HepG2 (cell line): ENCODE results near the gene WFDC9. TPM values are rescaled to one million over a fixed set of nuclear protein-coding genes. Genes with fewer than 3 reads are reported as not detected.

Experiments
- ATAC-seq: fragments of 200-7000 bp; cut with Tn5 transposase; 3 replicates; pipeline ENCODE4 v1.9.1; 2020; ENCODE audit warnings: mild to moderate bottlenecking, moderate library complexity
- BruUV-seq: library from RNA; stranded (reverse); fragments of 400-500 nt; replicated peaks from 2 replicates; lab custom pipeline; 2021; lab: Mats Ljungman, UMichigan
- CTCF ChIA-PET: fragments of 300-600 bp; formaldehyde crosslinking; extraction: SDS; loops from one replicate; lab custom pipeline; 2021; ENCODE audit warnings: low total read pairs, inconsistent platforms, low intra/inter-chr PET ratio; lab: Yijun Ruan, JAX
- POLR2A ChIA-PET: fragments of 350-600 bp; sonication (Branson Sonifier 250); formaldehyde crosslinking; loops from one replicate; lab custom pipeline; 2020; ENCODE audit warnings: antibody characterized with exemption, inconsistent platforms; lab: Yijun Ruan, JAX
- DNase-seq: peaks from one replicate; pipeline ENCODE4 v3.0.0-alpha.2; 2015; ENCODE audit warnings: low spot score
- FAIRE-seq: peaks from 3 replicates; lab custom pipeline; 2011; peaks lifted over from hg19 to GRCh38; lab: Jason Lieb, UNC
- H2AFZ ChIP-seq: one replicate; pipeline ENCODE4 v1.6.1; 2011; ENCODE audit warnings: low read length, inconsistent platforms
- H3K27ac ChIP-seq: fragments of 300-600 bp; 3 replicates; pipeline ENCODE4 v1.8.0; 2011; ENCODE audit warnings: mixed run types, mild to moderate bottlenecking, mixed read lengths, low read length, inconsistent platforms; ENCODE audit not compliant: insufficient read depth; ENCODE audit errors: extremely low read length
- H3K27me3 ChIP-seq, 2 experiments: fragments of 200-600 bp in 1 of 2; 2 replicates in 1 of 2; 3 replicates in 1 of 2; pipeline versions ENCODE4 v1.6.0 to v1.8.0; 2011; ENCODE audit warnings: low read length in 2 of 2, mild to moderate bottlenecking in 2 of 2, moderate library complexity in 2 of 2, inconsistent platforms in 1 of 2; ENCODE audit not compliant: insufficient read depth in 2 of 2, control insufficient read depth in 1 of 2
- H3K36me3 ChIP-seq, 2 experiments: fragments of 200-600 bp in 1 of 2; replicated peaks in 1 of 2; 2 replicates in 1 of 2; 3 replicates in 1 of 2; pipeline versions ENCODE4 v1.5.1 to v1.8.0; 2011; ENCODE audit warnings: low read length in 2 of 2, inconsistent platforms in 1 of 2; ENCODE audit not compliant: insufficient read depth in 2 of 2, control insufficient read depth in 1 of 2
- H3K4me1 ChIP-seq: 2 replicates; pipeline ENCODE4 v1.5.1; 2012; ENCODE audit warnings: low read length, inconsistent platforms; ENCODE audit not compliant: insufficient read depth
- H3K4me2 ChIP-seq: 2 replicates; pipeline ENCODE4 v1.6.0; 2011; ENCODE audit warnings: low read depth, low read length, inconsistent platforms
- H3K4me3 ChIP-seq, 3 experiments: fragments of 200-600 bp in 1 of 3; sonication (generic), shearing (Covaris generic) in 1 of 3; replicated peaks in 1 of 3; 2 replicates each; pipeline ENCODE4 v1.5.1; 2011 to 2016; ENCODE audit warnings: low read length in 3 of 3, inconsistent platforms in 2 of 3, low read depth in 2 of 3, mild to moderate bottlenecking in 2 of 3, control low read depth in 1 of 3, mixed read lengths in 1 of 3; ENCODE audit not compliant: insufficient read depth in 1 of 3
- H3K79me2 ChIP-seq: one replicate; pipeline ENCODE4 v1.6.1; 2011; ENCODE audit warnings: low read length, inconsistent platforms; ENCODE audit not compliant: insufficient read depth
- H3K9ac ChIP-seq: 2 replicates; pipeline ENCODE4 v1.6.0; 2011; ENCODE audit warnings: mild to moderate bottlenecking, low read depth, low read length, inconsistent platforms; ENCODE audit not compliant: insufficient read depth
- H3K9me3 ChIP-seq: 2 replicates; pipeline ENCODE4 v1.5.1; 2012; ENCODE audit warnings: mild to moderate bottlenecking, low read length
- H4K20me1 ChIP-seq: 2 replicates; pipeline ENCODE4 v1.6.0; 2011; ENCODE audit warnings: inconsistent platforms, mild to moderate bottlenecking, low read length, moderate library complexity; ENCODE audit not compliant: insufficient read depth
- ASH2L ChIP-seq: fragments of 300-600, 200-600 bp; sonication (generic); IDR thresholded peaks from 2 replicates; pipeline ENCODE4 v1.7.0; 2017; ENCODE audit warnings: low read depth, mild to moderate bottlenecking, moderate library complexity, mixed read lengths, low read length; ENCODE audit not compliant: insufficient read length
- ATAD3A ChIP-seq: sonication (generic); formaldehyde crosslinking; IDR thresholded peaks from 2 replicates; pipeline ENCODE4 v1.4.0; 2020; ENCODE audit warnings: missing genetic modification reagents
- FOXK2 ChIP-seq: fragments of 450-650 bp; IDR thresholded peaks from 2 replicates; pipeline ENCODE4 v1.6.1; 2016
- HOMEZ ChIP-seq: IDR thresholded peaks from 2 replicates; pipeline ENCODE4 v1.6.1; 2016; ENCODE audit warnings: low read depth
- HOXA7 ChIP-seq: sonication (generic); formaldehyde crosslinking; IDR thresholded peaks from 2 replicates; pipeline ENCODE4 v1.8.1; 2022; ENCODE audit warnings: mild to moderate bottlenecking, missing genetic modification reagents, moderate library complexity
- PHB2 ChIP-seq: fragments of 450-650 bp; IDR thresholded peaks from 2 replicates; pipeline ENCODE4 v1.6.1; 2018; ENCODE audit not compliant: partially characterized antibody
- REL ChIP-seq: sonication (generic); formaldehyde crosslinking; conservative IDR thresholded peaks from 2 replicates; pipeline ENCODE4 v1.8.0; 2022; ENCODE audit warnings: mild to moderate bottlenecking, missing genetic modification reagents, moderate library complexity
- SMARCC2 ChIP-seq: fragments of 450-650 bp; IDR thresholded peaks from 2 replicates; pipeline ENCODE4 v1.6.1; 2017; ENCODE audit warnings: antibody characterized with exemption, mild to moderate bottlenecking
- TERF1 ChIP-seq: sonication (generic); formaldehyde crosslinking; IDR thresholded peaks from 2 replicates; pipeline ENCODE4 v1.8.0; 2022; ENCODE audit warnings: mild to moderate bottlenecking, missing genetic modification reagents, moderate library complexity
- ZC3H13 ChIP-seq: sonication (generic); formaldehyde crosslinking; IDR thresholded peaks from 2 replicates; pipeline ENCODE4 v1.8.1; 2023; ENCODE audit warnings: mild to moderate bottlenecking, missing genetic modification reagents, moderate library complexity
- ZHX1 ChIP-seq: sonication (generic); formaldehyde crosslinking; IDR thresholded peaks from 2 replicates; pipeline ENCODE4 v1.8.1; 2022; ENCODE audit warnings: low read depth, mild to moderate bottlenecking, missing genetic modification reagents
- ZNF3 ChIP-seq: IDR thresholded peaks from 2 replicates; pipeline ENCODE4 v1.7.0; 2017; ENCODE audit warnings: inconsistent platforms
- ZNF644 ChIP-seq: IDR thresholded peaks from 2 replicates; pipeline ENCODE4 v1.6.1; 2016; ENCODE audit warnings: low read depth
- ZNF709 ChIP-seq: sonication (generic); formaldehyde crosslinking; IDR thresholded peaks from 2 replicates; pipeline ENCODE4 v1.5.0; 2020; ENCODE audit warnings: mild to moderate bottlenecking, missing genetic modification reagents
- ZNF891 ChIP-seq: sonication (generic); formaldehyde crosslinking; IDR thresholded peaks from 2 replicates; pipeline ENCODE4 v1.5.0; 2020; ENCODE audit warnings: mild to moderate bottlenecking, missing genetic modification reagents
- WGBS: methylation state at CpG from one replicate; pipeline ENCODE4 v1.1.6; 2017; ENCODE audit warnings: low lambda C conversion rate; 5-methylcytosine and 5-hydroxymethylcytosine counted together
- in situ Hi-C: cut with HindIII; loops from 2 replicates; pipeline ENCODE4 v1.10.0; 2017; ENCODE audit warnings: low pct_unique_long_range_greater_than_20kb; ENCODE audit not compliant: extremely low pct_ligation_motif_present
- intact Hi-C: fragments of 100-400 bp; cut with micrococcal nuclease; formaldehyde crosslinking; loops from one replicate; pipeline ENCODE4 v1.10.0; 2022; ENCODE audit not compliant: unreplicated experiment
- polyA plus RNA-seq, 8 experiments: library from polyadenylated mRNA; depleted of rRNA in 3 of 8; stranded (reverse) in 7 of 8; unstranded in 1 of 8; fragments of >200 nt; fragmentation: Illumina TruSeq in 4 of 8; extraction: Trizol in 4 of 8; gene quantifications; 2 replicates each; pipeline versions ENCODE4 v1.2.1 to v1.2.3, GENCODE V29; 2011 to 2016; ENCODE audit warnings: low read depth in 4 of 8, missing spikeins in 1 of 8, mixed read lengths in 1 of 8; ENCODE audit not compliant: insufficient read depth in 1 of 8
- total RNA-seq, 5 experiments: library from RNA; depleted of rRNA; stranded (reverse); fragments of >200 nt; fragmentation: Illumina TruSeq; extraction: Trizol; gene quantifications; 2 replicates each; pipeline ENCODE4 v1.2.3, GENCODE V29; 2016; ENCODE audit warnings: low read depth in 1 of 5

Gene WFDC9
- total and polyA plus RNA-seq, 2 of the 13 experiments (the other 11 are each of a cell fraction or from before 2014, with no cell fraction given), result not detected

- no peak within 1 kb of the TSS for H3K4me3 ChIP-seq
- intact Hi-C loops, result no loop called here
- H2AFZ ChIP-seq, result no peak within 1 kb of the TSS
- in situ Hi-C loops, result no loop called here
- H3K4me2 ChIP-seq, result no peak within 1 kb of the TSS
- H3K27me3 ChIP-seq, result peaks cover 0 to 14% of the 10 kb centered on the region in 2 experiments; a peak in 3 of 5 replicates
- ChIA-PET CTCF (no interaction called here), POLR2A (no interaction called here)
- H3K9ac ChIP-seq, result no peak within 1 kb of the TSS
- no peak within 1 kb of the TSS for H3K27ac ChIP-seq
- WGBS, result 17% methylated on average over 4 of the region's 4 CpGs
- no peaks in the 10 kb centered on the region for H3K9me3 ChIP-seq
- BruUV-seq, result no TSS peak
- no peaks in the 10 kb centered on the region for H4K20me1 ChIP-seq
- ATAC-seq (no peak; the same call in 2 of the 3 replicates), DNase-seq (no peak), FAIRE-seq (no peak)
- H3K4me1 ChIP-seq, result peaks cover 5% of the 10 kb centered on the region; the same call in 1 of the 2 replicates
- no peaks in the 10 kb centered on the region for H3K36me3 ChIP-seq
- no peaks in the 10 kb centered on the region for H3K79me2 ChIP-seq
- no peak for TF ChIP-seq ATAD3A (CRISPR knock-in tag)
- no peak for TF ChIP-seq TERF1
- no peak for TF ChIP-seq PHB2
- TF ChIP-seq ZC3H13 (CRISPR knock-in tag), result no peak
- TF ChIP-seq ASH2L, result no peak
- no peak for TF ChIP-seq ZNF3 (CRISPR knock-in tag)
- TF ChIP-seq SMARCC2, result no peak
- no peak for TF ChIP-seq REL (CRISPR knock-in tag)
- TF ChIP-seq ZNF709, result no peak
- no peak for TF ChIP-seq FOXK2
- no peak for TF ChIP-seq ZNF891 (CRISPR knock-in tag)
- TF ChIP-seq HOXA7 (CRISPR knock-in tag), result no peak
- no peak for TF ChIP-seq HOMEZ
- TF ChIP-seq ZNF644 (CRISPR knock-in tag), result no peak
- no peak for TF ChIP-seq ZHX1 (CRISPR knock-in tag)
Observed at GRCh38 chr20:45579184-45579583, 51.9 kb downstream of the WFDC9 start, which contains the start of gene WFDC8. Gene WFDC8 (minus strand): TSS chr20:45579284. CDS start chr20:45579247, 37 bp downstream.
